ENCODE measurements around the gene SIVA1. TPM values are rescaled to one million over a fixed set of nuclear protein-coding genes. Genes with fewer than 3 reads are reported as not detected.

The SIVA1 gene
- total and polyA plus RNA-seq, 9 of the 15 experiments (the other 6 are each of a cell fraction or from before 2014, with no cell fraction given): 4.2 to 186 (median 54.2) TPM

GRCh38 chr14:104768437-104769323 is 15.7 kb downstream of the SIVA1 start (continued):
- TF ChIP-seq AFF4 (CRISPR knock-in tag; IDR thresholded peaks at IDR 0.05) (no peak), IRF1 (CRISPR knock-in tag; IDR thresholded peaks at IDR 0.05; ENCODE audit: borderline replicate concordance) (no peak), CBX8 (IDR thresholded peaks at IDR 0.05; ENCODE audit: borderline replicate concordance, extremely low read depth, low read depth, low read length, poor library complexity, severe bottlenecking) (no peak), HBP1 (CRISPR knock-in tag; IDR thresholded peaks at IDR 0.05) (no peak), XRCC4 (IDR thresholded peaks at IDR 0.05; ENCODE audit: extremely low read depth, insufficient read depth, insufficient read length) (no peak), KLF10 (CRISPR knock-in tag; IDR thresholded peaks at IDR 0.05) (no peak), MXD1 (CRISPR knock-in tag; IDR thresholded peaks at IDR 0.05; ENCODE audit: borderline replicate concordance, poor library complexity, severe bottlenecking) (no peak), STAT5B (CRISPR knock-in tag; IDR thresholded peaks at IDR 0.05) (no peak), KDM2B (CRISPR knock-in tag; IDR thresholded peaks at IDR 0.05) (no peak), TAF15 (IDR thresholded peaks at IDR 0.05; ENCODE audit: low read depth, low read length) (no peak), CREB3L1 (IDR thresholded peaks at IDR 0.05; ENCODE audit: borderline replicate concordance, low read depth) (no peak), NR1H2 (CRISPR knock-in tag; IDR thresholded peaks at IDR 0.05) (no peak), POLR2AphosphoS5 (IDR thresholded peaks at IDR 0.05; ENCODE audit: control insufficient read depth, insufficient read depth, low read depth, low read length) (peak; percentile 27; the same call in 1 of the 2 replicates), CCNT2 (IDR thresholded peaks at IDR 0.05; ENCODE audit: borderline replicate concordance, extremely low read depth, insufficient read length, low read depth, low read length) (no peak), CBX3 (IDR thresholded peaks at IDR 0.05; ENCODE audit: borderline replicate concordance in 1 of 2, low read length in 2 of 2) (no peak), ZSCAN29 (IDR thresholded peaks at IDR 0.05) (no peak), TBL1XR1 (IDR thresholded peaks at IDR 0.05; ENCODE audit: low read length in 2 of 2) (no peak)

All from K562 (cell line).